Spleen (tissue), 7 donors: Measurements from ENCODE around the gene SMIM14.

Source experiments
- POLR2A ChIP-seq, 3 donors: fragments of 450-650 bp; IDR thresholded peaks; one replicate each; pipeline ENCODE4 v1.5.1; 2017; ENCODE audit warnings: antibody characterized with exemption in 3 of 3, mild to moderate bottlenecking in 1 of 3
- POLR2AphosphoS5 ChIP-seq, 3 donors: sonication (generic); formaldehyde crosslinking; IDR thresholded peaks; one replicate each; pipeline ENCODE4 v1.5.1; 2017; ENCODE audit warnings: antibody characterized with exemption in 3 of 3
- TF ChIP-seq, protein P1 (sequence below), 11 experiments: fragments of 200-600 bp in 7 of 11; fragments of 450-650 bp in 4 of 11; sonication (generic) in 4 of 11; IDR thresholded peaks in 8 of 11; conservative IDR thresholded peaks in 3 of 11; 1 replicate in 7 of 11; 2 replicates in 4 of 11; pipeline versions ENCODE4 v1.4.0 to v1.8.0; 2016 to 2021; ENCODE audit warnings: antibody characterized with exemption in 11 of 11, inconsistent platforms in 4 of 11, mild to moderate bottlenecking in 1 of 11
- donor health status: DM: no; HTN: no; CAD: no; lungs with moderate emphysema.
- donor health status: DM: no; HTN: no; CAD: no.
- donor health status: DM: no; HTN: no; CAD: no.

DNA sequence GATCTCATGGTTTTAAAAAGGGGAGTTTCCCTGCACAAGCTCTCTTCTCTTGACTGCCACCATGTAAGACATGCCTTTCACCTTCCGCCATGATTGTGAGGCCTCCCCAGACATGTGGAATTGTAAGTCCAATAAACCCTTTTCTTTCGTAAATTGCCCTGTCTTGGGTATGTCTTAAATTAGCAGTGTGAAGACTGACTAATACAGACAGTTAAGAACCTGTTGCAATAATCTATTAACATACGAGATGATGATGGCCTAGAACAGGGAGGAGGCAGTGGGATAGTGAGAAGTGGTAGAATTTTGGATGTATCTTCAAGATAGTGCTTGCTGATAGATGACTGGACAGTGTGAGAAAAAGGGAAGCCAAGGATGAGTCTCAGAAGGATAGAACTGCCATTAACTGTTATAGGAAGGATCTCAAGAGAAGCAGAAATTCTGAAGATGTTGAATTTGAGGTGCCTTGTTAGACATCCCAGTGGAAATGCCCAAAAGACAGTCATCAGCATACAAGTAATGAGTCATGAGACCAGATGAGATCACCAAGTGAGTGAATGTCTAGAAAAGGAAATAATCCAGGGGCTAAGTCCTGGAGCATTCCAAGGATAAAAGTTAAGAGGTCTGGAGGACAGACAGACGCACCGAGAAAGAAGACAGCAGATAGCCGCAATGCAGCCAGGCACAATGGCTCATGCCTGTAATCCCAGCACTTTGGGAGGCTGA, 72.6 kb downstream of the SMIM14 start:
- TF ChIP-seq, protein P1, sequence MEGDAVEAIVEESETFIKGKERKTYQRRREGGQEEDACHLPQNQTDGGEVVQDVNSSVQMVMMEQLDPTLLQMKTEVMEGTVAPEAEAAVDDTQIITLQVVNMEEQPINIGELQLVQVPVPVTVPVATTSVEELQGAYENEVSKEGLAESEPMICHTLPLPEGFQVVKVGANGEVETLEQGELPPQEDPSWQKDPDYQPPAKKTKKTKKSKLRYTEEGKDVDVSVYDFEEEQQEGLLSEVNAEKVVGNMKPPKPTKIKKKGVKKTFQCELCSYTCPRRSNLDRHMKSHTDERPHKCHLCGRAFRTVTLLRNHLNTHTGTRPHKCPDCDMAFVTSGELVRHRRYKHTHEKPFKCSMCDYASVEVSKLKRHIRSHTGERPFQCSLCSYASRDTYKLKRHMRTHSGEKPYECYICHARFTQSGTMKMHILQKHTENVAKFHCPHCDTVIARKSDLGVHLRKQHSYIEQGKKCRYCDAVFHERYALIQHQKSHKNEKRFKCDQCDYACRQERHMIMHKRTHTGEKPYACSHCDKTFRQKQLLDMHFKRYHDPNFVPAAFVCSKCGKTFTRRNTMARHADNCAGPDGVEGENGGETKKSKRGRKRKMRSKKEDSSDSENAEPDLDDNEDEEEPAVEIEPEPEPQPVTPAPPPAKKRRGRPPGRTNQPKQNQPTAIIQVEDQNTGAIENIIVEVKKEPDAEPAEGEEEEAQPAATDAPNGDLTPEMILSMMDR (IDR thresholded peaks at IDR 0.05 in 8 of 11, conservative IDR thresholded peaks at IDR 0.05 in 3 of 11): no peak
- no peak for TF ChIP-seq POLR2A (IDR thresholded peaks at IDR 0.05)
- no peak for TF ChIP-seq POLR2AphosphoS5 (IDR thresholded peaks at IDR 0.05)
